ENCODE results near the gene UPF3A.

DNA sequence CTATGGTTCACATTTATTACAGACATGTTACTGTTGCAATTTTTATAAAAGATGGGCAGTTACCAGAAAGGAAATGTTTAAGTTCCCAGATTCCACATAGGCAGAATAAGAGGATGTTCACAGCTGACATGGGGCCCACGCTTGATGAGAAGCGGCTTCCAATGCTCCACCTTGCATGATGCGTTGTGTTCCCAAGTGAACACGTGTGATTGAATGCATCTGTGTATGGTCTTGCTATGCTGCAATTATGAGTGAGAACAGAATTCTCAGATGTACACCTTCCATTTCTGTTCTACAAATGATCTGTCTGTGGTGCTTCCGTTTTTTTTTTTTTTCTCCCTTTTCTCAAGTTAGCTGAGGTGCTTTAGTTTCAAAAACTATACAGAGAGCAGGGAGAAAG is 15.5 kb downstream of the UPF3A start:
- TF ChIP-seq, protein P1, sequence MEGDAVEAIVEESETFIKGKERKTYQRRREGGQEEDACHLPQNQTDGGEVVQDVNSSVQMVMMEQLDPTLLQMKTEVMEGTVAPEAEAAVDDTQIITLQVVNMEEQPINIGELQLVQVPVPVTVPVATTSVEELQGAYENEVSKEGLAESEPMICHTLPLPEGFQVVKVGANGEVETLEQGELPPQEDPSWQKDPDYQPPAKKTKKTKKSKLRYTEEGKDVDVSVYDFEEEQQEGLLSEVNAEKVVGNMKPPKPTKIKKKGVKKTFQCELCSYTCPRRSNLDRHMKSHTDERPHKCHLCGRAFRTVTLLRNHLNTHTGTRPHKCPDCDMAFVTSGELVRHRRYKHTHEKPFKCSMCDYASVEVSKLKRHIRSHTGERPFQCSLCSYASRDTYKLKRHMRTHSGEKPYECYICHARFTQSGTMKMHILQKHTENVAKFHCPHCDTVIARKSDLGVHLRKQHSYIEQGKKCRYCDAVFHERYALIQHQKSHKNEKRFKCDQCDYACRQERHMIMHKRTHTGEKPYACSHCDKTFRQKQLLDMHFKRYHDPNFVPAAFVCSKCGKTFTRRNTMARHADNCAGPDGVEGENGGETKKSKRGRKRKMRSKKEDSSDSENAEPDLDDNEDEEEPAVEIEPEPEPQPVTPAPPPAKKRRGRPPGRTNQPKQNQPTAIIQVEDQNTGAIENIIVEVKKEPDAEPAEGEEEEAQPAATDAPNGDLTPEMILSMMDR (conservative IDR thresholded peaks at IDR 0.05 in 1 of 2, IDR thresholded peaks at IDR 0.05 in 1 of 2; ENCODE audit: extremely low read depth in 1 of 2, insufficient read depth in 1 of 2, low read depth in 1 of 2, low read length in 2 of 2): no peak
- no peak for TF ChIP-seq EZH2 (IDR thresholded peaks at IDR 0.05; ENCODE audit: borderline replicate concordance, low read length)

Data from mammary epithelial cell (primary cell).